Regular cardiac myocyte (primary cell): ENCODE results near the gene LDLRAD4. TPM values are rescaled to one million over a fixed set of nuclear protein-coding genes. Genes with fewer than 3 reads are reported as not detected.

Experiments
- total RNA-seq: library from RNA; depleted of rRNA; stranded (reverse); fragments of >200 nt; gene quantifications from 2 replicates; pipeline ENCODE4 v1.2.3, GENCODE V29; 2014

The LDLRAD4 gene
- under 0.01 TPM in 2 replicates for total RNA-seq

GRCh38 chr18:13218368-13218991 lies at the start of gene LDLRAD4:
Gene LDLRAD4 (plus strand): TSS chr18:13218760.

Other genes with a start within 250 kb of the LDLRAD4 start
- gene CEP192, start 227.4 kb upstream of the LDLRAD4 start, total RNA-seq: 31.0 and 36.2 TPM in 2 replicates